HCEC 1CT (cell line): ENCODE data around the gene CIDEB.

Source experiments
- DNase-seq: peaks from one replicate; pipeline ENCODE4 v3.0.0-alpha.2; 2017

The CIDEB gene

DNA sequence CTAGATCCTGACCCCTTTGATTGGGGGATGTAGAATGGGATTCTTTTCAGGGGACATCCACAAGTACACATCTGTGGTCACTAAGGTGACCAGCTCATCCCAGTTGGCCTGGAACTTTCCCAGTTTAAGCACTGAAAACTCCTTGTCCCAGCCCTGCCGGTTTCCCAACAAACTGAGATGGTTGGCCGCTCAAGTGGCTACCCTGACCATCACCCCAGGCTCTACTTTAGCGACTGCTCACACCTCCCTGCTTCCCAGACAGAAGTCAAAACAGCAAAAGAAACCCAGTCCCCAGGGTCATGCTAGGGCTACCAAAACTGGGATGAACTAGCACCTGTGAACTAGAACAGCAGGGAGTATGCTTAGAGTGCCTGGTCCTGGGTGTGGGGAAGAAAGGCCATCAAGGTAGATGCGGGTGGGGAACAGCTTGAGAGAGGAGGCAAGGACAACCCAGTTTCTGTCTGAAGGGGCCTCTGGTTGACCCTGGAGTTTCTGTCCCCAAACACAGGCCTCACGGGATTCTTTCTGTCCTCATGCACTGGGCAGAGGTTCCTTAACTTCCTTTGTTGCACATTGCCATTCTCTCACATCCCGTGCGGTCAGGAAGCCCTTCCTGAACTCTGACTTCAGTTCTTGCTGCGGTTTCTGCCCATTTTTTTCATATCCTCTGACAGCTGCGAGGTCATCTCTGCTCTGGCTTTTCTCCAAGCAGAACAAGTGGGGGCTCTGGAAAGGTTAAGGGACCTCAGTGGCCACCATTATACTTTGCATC, 5.1 kb upstream of the CIDEB start:
- DNase-seq, result no peak

- peak; percentile 20 for DNase-seq
Observed at GRCh38 chr14:24311837-24312615, 4.2 kb upstream of the CIDEB start.

DNA sequence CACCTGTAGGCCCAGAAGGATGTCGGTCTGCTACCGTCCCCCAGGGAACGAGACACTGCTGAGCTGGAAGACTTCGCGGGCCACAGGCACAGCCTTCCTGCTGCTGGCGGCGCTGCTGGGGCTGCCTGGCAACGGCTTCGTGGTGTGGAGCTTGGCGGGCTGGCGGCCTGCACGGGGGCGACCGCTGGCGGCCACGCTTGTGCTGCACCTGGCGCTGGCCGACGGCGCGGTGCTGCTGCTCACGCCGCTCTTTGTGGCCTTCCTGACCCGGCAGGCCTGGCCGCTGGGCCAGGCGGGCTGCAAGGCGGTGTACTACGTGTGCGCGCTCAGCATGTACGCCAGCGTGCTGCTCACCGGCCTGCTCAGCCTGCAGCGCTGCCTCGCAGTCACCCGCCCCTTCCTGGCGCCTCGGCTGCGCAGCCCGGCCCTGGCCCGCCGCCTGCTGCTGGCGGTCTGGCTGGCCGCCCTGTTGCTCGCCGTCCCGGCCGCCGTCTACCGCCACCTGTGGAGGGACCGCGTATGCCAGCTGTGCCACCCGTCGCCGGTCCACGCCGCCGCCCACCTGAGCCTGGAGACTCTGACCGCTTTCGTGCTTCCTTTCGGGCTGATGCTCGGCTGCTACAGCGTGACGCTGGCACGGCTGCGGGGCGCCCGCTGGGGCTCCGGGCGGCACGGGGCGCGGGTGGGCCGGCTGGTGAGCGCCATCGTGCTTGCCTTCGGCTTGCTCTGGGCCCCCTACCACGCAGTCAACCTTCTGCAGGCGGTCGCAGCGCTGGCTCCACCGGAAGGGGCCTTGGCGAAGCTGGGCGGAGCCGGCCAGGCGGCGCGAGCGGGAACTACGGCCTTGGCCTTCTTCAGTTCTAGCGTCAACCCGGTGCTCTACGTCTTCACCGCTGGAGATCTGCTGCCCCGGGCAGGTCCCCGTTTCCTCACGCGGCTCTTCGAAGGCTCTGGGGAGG, 3.1 kb upstream of the CIDEB start, which contains the start of gene LTB4R:
LTB4R (plus strand) TSS at position 857 of the 959 bp plus-strand sequence. CDS start 4,150 bp downstream, outside the sequence.
- peak; percentile 67 for DNase-seq

DNA sequence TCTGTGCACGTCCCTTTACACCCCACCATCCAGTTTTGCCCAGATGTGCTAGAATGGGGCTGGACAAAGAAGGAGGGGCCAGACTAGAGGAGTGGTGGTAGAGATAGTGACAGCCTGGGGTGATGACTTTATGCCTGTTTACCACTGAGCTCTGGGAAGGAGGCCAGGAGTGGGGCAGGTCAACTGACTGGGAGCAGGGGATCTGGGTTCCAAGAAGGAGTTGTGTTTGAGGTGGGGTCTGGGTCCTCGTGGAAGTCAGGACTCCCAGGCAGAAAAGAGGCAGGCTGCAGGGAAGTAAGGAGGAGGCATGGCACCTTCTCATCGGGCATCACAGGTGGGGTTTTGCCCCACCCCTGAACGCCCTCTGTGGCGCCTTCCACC, 2.5 kb upstream of the CIDEB start:
- no peak for DNase-seq

DNA sequence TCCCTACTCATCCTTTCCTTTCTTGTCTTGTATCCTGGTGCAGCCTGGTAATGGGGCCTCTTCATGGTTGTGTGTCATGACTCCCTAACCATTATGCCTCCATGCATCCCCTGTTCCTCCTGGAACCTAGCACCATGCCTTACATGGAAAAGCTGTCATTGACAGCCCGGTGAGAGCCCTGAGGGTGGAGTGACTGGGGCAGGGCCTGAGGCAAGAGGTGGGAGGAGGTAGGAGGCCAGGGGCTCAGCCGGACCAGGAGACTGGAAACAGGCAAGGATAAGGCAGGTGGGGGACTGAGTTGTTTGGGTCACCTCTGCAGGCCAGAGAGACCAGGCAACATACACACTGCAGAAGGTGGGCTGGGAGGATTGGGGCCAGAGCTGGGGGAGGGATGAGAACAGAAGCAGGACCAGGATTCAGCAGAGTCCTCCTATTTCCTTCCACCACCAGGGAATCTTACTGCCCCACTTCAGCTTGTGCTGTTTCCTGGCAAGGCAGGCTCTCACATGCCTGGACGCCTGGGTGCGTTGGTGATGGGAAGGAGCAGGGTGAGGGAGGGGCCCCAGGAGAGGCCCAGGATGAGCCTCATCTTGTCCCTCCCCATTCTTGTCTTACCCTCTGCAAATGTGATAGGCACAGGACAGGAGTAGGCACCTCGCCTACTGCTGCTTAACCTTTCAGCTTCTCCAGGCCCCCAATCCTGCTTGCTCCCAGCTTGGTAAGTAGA, 1.9 kb upstream of the CIDEB start, which contains the start of gene LTB4R2:
LTB4R2 (plus strand) TSS at position 603 of the 727 bp plus-strand sequence. CDS start 525 bp downstream, outside the sequence.
- DNase-seq, result no peak

DNA sequence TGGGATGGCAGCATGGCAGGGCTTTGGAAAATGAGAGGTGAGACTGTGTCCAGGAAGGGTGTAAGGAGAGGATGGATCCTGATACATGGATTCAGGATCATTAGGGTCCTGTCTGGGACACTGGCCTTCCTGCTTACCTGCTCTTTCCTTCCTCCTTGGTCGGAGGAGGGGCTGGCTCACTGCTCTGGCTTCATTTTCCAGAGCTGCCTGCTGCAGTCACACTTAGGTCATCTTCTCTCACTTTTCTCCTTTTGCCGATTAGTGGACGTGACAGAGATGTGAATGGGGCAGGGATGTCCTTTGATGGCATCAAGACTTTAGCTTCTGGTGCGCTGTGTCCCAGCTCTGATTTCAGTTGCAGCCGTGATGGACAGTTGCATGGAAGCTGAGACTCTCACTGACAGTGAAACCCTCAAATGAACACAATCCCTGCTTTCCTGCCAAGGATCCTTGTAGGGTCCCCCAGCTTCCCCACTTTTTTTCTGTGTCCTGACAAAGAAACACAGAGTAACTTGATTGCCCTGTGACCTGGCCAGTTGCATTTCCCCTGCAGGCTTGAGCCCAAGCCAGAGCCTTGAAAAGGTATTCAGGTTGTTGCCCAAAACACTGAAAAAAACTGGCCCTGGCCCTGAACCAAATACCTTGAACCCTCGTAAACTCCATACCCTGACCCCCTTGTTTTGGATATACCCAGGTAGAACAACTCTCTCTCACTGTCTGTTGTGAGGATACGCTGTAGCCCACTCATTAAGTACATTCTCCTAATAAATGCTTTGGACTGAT, 756 bp upstream of the CIDEB start:
- no peak for DNase-seq

DNA sequence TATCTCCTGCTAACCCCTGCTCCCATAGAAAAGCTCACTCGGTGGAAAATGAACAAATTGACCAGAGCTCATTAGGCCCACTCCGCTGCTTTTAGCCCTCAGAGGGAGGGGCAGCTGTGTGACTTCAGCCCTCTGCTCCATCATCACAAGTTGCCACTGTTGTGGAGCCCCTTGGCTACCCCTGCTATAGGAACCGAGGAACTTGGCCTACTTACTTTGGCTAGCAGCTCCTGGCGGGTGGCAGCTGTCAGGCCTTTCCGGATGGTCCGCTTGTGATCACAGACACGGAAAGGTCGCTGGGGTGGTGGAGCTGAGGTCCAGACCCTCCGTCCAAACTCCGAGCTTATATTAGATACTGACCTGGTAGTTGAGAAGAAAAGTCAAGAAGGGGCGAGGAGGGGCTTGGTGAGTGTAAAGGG, 612 bp downstream of the CIDEB start:
- no peak for DNase-seq

GRCh38 chr14:24304019-24304387, 3.8 kb downstream of the CIDEB start:
- DNase-seq, result no peak

DNA sequence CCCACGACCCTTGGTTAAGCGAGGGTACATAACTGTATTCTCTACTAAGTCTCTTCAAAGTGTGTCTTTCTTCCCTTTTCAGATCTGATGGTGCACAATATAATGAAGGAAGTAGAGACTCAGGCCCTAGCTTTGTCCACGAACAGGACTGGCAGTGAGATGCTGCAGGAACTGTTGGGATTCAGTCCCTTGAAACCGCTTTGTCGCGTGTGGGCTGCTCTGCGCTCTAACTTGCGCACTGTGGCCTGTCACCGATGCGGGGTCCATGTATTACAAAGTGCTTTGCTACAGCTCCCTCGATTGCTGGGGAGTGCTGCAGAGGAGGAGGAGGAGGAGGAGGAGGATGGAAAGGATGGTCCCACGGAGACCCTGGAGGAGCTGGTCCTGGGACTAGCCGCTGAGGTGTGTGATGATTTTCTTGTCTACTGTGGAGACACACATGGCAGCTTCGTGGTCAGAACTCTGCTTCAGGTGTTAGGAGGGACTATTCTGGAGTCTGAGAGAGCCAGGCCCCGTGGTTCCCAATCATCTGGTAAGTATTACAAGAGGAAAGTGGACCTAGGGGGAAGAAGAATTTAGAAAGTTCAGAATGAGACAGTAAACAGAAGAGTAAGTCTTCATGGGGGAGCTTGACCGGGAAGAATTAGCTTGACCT, 7.3 kb downstream of the CIDEB start:
- no peak for DNase-seq

- peak; percentile 79 for DNase-seq
Observed at GRCh38 chr14:24299255-24300191, 8.3 kb downstream of the CIDEB start, which contains the start of the genes DHRS1 and NOP9. Gene DHRS1, minus strand, starts transcription at chr14:24299780. Its CDS starts 674 bp downstream, at chr14:24299106. Gene NOP9, plus strand, starts transcription at chr14:24299850. Its CDS starts 105 bp downstream, at chr14:24299955.

DNA sequence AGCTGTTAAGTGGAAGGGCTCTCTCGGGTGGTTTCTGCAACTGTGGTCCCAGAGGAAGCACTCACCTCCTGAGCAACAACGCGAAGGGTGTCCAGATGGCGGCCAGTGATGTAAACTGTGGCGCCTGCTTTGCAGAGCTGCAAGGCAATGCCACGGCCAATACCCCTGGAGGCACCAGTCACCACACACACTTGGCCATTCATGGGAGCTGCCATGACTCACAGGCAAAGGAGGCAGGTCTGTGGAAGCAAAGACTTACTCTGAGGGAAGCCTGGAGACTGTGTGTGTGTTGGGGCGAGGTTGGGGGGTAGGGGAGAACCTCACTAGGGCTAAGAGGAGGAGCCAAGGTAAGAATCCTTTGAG, 8.9 kb downstream of the CIDEB start:
- peak; percentile 40 for DNase-seq

DNA sequence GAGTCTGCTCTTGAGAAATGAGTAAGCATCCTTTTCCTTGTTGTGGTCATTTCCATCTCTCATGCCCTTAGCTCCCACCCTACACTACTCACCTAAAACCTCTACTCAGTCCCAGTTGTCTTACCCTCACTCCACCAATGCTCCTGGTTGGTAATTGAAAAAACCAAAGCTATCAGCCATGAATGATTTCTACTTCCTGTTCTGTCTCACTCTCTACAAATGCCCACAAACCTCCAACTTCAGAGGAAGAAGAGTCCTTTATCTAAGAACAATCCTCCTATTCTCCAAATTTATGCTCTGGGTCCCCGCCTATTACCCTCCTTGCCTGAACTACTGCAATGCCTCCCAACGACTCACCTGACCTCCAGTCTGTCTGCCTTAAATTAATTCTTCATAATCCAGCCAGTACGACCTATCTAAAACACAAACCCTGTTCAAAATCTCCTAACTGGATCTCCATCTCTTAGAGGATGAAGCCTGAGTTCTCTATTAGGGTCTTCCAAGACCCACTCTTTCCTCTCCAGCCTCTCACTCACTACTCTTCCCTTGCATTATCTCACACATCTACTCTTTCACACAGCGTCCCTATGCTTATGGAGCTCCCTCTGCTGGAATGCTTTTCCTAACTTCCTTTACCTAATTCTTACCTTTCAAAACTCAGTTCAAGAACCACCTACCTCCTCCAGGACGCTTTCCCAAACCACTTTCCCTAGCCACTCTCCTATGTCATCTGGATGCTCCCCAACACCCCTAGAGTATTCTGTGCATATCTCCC, 10.4 kb downstream of the CIDEB start:
- DNase-seq, result peak; percentile 28

DNA sequence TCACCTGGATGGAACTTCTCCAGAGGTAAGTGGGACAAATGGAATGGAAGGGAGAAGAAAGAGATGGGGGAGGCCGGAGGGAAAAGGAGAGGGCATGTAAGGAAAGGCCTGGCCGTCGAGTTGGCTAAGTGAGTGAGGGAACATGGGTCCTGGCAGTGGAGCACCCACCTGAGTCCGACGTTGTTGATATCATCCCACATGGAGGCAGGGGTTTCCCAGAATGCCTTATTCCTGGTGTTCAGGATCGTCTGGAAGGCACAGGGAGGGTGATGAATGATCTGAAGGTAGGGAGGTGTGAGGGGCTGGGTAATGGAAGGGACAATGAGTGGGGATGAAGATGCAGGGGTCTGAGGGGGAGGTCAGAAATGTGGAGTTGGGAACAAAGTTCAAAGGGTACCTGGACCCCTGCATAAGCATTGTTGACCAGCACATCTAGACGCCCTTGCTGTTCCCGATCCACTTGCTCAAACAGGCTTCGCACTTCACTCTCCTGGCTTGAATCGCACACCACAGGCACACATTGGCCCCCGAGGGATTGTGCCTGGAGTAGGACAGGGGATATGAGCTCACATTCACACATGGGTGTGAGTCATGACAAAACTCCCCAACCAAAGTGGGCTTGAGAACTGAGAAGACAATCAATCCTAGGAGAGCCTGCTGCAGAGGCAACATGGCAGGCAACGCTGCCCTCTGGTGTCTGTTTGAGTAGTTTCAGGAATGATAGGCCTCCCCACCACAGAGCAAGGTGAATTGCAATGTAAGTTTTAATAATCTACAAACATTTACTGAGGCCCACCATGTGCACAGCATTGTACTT, 11.2 kb downstream of the CIDEB start:
- DNase-seq, result peak; percentile 79

DNA sequence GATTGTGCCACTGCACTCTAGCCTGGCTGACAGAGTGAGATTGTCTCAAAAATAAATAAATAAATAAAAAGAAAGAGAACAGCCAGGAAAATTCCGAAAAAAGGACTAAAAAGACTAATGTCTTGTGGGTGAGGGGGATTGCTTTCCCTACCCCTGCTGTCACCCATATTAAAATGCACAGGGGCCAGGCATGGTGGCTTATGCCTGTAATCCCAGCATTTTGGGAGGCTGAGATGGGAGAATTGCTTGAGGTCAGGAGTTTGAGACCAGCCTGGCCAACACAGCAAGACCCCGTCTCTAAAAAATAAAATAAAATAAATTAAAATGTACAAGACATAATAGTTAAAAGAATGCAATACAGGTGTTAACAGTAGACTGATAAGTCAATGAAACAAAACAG, 14.3 kb downstream of the CIDEB start:
- DNase-seq, result no peak

- DNase-seq, result no peak
Observed at GRCh38 chr14:24292118-24292807, 15.5 kb downstream of the CIDEB start.

- no peak for DNase-seq
Observed at GRCh38 chr14:24291446-24292117, 16.2 kb downstream of the CIDEB start.
